GM21526 (cell line): ENCODE measurements around the gene FOXI1.
"Not testable (repeated sequence)": the region's sequence is repeated elsewhere in the genome, so short reads cannot be mapped to it uniquely, and the experiment has no call there.

Experiments used
- ATAC-seq: cut with Tn5 transposase; IDR thresholded peaks from one replicate; pipeline ENCODE4 v1.9.1; 2021; ENCODE audit warnings: moderate library complexity; ENCODE audit not compliant: unreplicated experiment, low FRiP score

Gene FOXI1

DNA sequence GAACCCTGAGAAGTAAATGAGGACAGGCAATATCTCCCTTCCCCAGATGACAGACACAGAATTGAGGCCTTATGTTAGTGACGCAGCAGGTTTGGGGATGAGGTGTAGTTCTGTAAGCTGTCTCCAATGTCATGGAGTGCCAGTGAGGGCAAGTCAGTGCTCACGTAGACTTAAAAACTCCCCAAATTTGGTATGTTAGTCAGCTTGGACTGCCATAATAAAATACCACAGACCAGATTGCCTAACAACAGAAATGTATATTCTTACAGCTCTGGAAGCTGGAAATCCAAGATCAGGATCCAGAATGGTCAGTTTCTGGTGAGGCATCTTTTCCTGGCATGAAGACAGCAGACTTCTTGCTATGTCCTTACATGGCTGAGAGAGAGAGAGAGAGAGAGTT, 14.9 kb downstream of the FOXI1 start:
- ATAC-seq, result no peak

DNA sequence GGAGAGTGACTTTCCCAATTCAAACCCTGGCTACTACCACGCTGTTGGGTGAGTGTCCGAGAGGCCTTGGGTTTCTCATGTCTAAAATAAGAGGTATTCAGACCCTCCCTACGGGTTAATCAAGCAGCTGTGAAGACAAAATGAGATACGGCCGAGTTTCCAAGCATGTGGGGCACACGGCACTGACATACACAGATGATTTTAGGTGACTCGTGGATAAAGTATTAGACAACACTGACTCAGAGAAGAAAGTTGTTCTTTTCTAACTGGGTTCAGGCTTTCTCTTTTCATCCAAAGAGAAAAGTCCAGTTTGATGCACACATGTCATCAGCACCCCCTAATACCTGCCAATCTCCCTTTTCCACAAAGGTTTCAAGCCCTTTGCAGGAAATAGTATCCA, 15.6 kb downstream of the FOXI1 start:
- ATAC-seq, result no peak

DNA sequence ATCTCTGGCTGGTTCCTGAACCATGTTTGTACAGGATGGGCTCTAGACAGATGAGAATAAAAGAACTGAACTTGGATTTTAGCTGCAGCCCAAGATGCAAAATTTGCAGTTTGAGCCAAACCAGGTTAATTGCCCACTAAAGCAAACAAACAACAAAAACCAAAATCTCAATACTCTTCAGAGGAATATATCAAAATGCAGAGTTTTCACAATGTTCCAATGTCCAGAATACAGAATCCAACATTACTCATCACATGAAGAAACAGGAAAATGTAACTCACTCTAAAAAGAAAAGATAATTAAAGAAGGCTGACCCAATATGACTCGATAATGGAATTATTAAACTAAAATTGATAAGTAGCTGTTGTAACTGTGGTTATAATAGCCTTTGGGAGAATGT, 20.4 kb downstream of the FOXI1 start:
- ATAC-seq, result no peak

DNA sequence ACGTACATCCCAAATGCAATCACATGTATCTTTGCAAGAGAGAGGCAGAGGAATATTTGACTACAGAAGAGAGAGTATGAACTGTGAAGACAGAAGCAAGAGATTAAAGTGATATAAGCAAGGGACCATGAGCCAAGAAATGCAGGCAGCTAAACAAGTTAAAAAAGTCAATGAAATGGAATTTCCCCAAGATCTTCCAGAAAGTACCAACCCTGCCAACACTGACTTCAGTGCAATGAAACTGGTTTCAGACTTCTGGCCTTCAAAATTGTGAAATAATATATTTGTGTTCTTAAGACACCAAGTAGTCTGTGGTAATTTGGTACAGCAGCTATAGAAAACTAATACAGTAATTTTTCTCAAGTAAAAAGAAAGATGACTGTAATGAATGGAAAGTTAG, 20.9 kb downstream of the FOXI1 start:
- no peak for ATAC-seq

DNA sequence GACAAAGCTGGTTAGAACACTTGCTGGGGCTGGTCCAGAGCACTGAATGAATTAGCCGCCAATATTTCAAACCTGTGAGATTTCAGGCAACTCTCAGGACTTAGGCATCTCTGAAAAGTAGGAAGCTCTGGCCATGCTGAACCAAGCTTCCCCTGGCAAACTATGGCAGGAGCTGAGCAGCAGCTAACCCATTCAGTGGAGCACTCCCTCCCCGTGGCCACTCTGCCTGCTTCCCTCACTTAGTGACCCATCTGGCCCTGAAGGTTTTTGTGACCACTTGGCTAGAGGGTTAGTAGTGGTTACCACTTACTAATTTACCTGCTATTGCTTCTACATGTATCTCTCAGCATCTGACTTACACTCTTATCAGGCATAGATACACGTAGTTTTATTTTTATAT, 25.5 kb downstream of the FOXI1 start:
- no peak for ATAC-seq

DNA sequence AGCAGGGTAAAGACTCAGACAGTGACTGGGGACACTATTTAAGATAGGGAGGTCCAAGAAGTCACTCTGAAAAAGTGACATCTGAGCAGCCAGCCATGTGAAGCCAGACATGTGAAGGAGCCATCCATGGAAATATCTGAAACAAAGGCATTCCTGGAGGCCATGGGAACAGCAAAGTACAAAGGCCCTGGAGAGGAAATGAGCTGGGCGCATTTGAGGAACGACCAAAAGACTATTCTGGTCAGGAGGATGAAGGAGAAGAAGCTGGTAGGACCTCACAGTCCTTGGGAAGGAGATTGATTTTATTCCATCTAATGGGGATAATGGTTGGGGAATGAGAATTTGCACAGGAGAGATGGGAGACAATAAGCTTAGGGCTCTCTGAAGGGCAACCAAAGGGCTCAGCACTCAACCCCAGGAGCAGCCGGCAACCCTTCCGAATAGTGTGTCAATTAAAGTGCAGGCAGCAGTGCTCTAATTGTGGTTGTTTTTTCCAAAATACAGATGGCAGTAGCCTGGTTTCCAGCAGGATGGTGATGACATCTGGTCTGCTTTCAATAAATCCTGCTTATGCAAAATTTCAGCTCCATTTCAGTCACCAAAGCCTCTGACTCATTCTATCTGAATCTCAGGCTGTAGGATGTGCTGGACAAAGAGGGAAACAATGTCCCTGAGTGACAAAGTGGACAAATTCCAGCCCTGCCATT, 26.7 kb downstream of the FOXI1 start:
- ATAC-seq, result no peak

DNA sequence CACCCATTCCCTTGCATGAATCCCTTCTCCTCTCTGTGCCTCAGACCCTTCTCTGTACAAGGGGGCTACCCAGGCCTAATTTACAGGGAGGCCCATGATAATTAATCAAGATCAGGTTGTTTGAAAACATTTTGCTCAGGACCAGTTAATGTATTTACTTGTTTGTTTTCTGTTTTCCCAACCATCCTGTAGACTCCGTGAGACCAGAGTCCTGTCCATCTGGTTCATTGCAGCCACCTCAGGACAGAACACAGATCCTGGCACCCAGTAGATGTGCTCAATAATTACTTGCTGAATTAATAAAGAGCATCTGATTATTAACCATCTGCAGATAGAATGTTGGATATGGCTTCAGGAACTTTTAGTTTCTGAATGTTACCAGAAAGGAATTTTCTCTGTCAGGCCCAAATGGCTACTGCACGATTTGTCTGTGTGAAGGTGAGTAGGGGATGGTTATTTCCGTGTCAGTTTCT, 27.3 kb downstream of the FOXI1 start:
- ATAC-seq, result no peak

DNA sequence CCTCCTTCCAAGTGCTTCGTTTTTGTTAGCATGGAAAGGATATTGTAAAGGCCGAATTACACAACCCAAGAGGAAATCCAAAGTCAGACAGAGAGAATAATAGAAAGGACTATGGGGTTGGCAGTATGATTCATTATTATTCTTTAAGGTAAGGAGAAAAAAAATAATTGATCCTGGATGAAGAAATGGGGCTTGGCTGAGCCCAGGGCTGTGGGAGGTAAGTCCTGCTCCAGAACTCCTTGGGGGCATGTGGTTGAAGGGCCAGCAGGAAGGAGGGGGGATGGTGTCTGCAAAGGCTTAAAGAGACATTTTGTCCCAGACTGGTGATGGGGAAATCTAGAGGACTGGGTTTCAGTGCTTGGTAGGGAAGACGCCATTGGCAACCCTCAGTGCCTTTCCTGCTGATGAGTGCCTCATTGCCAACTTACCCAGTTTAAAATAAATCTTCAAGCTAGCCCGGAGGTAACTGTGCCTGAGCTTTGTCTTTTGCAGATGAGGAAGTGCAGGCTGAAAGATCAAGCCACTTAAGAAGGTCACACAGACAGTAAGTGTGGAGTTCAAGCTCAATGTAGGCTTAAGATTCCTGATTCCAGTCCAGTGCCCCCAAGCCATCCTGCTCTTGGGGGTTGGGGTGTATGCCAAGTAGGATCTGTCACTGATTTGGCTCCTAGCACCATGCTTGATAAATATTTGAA, 30.2 kb downstream of the FOXI1 start:
- no peak for ATAC-seq

DNA sequence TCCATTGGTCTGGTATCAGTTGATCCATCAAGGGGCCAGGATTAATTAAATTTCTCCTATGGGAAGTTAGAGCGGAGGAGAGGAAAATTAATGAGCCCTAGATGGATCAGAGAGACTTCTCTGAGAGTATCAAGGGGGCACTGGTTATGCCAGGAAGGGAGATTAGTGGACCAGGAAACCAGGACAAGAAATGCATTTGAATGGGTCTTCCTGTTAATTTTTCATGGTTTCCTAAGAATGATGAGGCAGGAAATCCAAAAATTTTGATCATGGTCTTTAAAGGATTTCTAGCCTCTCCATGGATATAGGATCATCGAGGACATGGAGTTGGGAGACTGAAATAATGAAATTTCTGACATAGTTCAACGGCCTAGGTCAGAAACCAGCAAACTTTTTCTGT, 30.8 kb downstream of the FOXI1 start:
- ATAC-seq, result no peak

DNA sequence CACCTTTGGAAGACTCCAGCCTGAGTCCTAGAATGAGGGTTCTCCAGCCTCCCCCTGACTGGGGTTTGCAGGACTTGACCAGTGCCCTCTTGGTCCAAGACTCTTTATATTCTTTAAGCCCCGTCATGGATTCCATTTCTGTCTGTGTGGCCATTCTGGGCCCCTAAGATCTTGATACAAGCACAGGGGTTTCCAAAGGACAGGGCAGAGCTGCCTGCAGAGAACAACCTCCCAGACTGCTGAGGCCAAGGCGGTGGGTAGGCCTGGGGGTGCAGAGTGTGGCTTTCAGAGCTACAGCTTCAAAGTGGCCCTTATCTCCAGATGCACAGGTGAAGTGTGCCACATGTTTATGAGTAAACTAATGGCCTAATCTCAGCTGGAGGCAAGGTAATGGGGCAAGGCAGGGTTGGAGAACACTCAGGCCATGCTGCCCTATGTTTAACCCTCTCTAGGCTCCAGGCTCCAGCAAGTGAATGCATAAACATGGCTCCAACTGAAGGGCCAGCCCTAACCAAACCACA, 32.1 kb downstream of the FOXI1 start:
- no peak for ATAC-seq

DNA sequence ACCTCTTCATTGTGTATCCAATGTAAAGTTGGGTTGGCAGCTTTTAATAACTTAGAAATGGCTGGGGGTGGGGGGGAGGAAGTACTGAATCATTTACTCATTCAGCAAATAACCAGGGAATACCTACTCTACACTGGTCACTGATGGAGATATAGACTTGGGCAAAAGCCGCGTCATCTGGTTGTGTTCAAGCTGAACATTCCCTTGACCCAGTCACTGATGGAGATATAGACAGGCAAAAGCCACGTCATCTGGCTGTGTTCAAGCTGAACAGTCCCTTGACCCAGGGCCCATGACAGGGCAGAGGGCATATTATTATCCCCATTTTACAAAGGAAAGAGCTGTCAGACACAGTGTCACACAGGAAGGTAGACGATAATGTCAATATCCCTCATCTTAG, 32.6 kb downstream of the FOXI1 start:
- ATAC-seq, result no peak

DNA sequence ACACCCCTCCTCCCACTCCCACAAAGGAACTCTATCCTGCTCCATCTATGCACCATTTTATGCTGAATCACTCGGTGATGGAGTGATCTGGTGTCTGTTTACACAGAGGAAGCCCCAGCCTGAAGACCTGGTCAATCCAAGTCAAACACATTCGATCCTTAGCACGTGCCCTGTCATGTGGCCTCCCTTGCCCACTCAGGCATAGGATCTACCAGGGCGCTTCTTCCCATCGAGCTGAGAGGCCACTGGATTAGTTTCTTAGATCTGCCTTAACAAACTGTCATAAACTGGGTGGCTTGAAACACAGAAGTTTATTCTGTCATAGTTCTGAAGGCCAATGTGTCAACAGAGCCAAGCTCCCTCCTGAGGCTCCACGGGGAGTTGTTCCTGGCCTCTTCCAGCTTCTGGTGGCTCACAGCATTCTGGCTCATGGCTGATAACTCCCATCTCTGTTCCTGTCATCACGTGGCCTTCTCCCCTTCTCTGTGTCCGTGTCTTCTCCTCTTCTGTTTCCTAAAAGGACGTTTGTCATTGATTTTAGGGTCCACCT, 34.2 kb downstream of the FOXI1 start:
- ATAC-seq, result no peak

DNA sequence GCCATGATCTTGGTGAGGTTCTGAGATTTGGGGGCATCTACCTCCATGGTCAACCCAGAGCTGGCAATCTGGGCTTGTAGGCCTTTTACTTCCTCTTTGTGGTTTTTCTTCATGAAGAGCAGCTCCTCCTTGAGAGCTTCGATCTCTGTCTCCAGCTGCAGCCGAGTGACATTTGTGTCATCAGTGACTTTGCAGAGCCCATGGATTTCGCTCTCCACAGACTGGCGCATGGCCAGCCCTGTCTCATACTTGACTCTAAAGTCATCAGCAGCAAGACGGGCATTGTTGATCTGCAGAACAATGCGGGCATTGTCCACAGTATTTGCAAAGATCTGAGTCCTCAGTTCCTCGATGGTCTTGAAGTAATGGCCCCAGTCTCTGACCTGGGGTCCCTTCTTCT, 35.5 kb downstream of the FOXI1 start:
- not testable (repeated sequence) for ATAC-seq

DNA sequence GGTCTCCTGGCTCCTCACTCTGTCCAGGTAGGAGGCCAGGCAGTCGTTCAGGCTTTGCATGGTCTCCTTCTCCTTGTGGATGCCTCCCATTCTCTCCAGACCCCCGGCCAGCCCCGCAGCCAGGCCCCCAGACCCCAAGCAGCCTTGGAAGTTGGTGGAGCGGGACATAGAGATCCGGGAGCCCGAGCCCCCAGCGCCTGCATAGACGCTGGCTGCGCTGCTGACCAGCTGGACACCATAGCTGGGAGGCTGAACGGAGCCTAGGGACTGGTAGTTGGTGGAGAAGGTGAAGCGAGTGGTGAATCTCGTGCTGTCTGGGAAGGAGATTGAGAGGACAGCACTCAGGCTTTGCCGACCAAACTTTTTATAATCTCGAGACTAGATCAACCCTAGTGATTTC, 35.9 kb downstream of the FOXI1 start:
- no peak for ATAC-seq

DNA sequence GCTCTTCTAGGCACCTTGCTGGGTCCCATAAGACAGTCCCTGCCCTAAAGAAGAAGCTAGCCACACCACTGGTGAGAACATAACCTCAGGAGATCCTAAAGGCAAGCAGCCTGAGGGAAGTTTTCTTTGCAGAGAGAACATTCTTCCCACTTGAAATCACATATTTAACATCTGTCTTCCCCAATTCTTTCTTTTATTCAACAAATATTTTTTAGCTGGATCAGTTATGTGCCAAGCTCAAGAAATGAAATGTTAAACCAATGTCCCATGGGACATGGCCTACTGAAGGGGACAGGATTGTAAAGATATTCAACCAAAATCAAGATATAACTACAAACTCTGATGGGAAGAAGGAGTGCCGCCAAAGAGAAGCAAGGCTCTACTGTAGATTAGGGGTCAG, 36.5 kb downstream of the FOXI1 start:
- ATAC-seq, result no peak

DNA sequence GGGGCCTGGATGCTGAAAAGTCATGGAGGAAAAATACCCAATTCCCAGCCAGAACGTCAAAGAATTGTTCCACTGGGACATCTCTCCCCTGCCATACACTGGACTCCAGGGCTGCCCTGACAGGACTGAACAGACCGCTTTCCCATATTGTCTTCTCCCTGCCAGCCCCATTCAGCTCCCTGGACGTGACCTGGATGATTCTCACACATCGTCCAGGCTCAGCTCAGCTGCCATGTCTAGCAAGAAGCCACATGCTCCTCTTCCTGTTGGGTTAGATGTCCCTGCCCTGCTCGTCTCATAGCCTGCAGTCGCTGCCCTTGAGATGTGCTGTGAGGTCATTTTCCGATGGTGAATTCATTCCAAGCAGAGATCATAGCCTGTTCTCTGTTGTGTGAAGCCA, 37.4 kb downstream of the FOXI1 start:
- no peak for ATAC-seq

DNA sequence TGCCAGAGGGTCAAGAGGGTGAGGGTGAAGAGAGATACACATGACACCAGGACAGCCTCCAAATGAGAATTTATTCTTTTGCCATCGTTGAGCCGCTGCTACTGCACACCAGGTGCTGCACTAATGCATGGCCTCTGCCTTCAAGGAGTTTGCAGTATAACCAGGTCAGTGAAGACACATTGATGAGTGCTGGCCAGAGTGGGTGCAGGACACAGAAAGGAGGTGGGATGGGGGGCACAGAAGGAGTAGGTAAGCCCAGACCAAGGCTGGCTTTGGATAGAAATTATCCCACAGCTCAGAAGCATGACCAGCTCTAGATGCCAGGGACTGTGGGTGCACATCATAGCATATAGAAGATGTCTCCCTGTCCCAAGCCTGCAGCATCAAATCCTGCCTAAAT, 38.0 kb downstream of the FOXI1 start:
- no peak for ATAC-seq

DNA sequence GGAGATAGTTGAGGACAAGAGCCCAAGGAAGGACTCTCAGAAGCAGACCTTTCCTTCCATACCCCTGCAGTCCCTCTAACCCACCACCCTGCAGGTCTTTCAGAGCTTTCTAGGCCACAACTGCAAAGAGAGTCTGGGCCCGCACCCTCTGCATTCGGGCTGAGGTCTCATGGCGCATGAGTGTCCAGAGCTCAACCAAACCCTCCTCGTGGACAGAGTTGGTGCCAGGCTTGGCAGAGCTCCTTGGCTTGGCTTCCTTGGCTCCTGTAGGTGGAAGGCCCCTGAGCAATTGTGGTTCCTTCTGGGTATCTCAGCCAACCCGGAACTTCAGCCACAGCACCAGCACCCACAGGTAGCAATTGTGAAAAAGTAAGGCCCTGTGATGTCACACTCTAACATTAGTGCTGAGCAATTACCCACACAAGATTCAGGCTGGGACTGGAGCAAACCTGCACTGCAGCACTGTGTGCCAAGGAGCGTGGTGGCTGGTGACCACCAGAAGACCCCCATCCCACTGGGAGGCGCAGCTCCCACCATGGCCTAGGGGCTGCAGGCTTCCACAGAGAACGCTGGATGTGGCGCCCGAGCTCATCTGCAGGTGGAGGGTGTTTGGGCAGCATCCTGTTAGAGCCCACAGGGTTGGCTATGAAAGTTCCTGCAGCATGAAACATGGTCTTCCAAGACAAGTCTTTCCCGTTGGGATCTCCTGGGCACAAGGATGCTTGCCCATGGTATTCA, 38.8 kb downstream of the FOXI1 start:
- ATAC-seq, result no peak

DNA sequence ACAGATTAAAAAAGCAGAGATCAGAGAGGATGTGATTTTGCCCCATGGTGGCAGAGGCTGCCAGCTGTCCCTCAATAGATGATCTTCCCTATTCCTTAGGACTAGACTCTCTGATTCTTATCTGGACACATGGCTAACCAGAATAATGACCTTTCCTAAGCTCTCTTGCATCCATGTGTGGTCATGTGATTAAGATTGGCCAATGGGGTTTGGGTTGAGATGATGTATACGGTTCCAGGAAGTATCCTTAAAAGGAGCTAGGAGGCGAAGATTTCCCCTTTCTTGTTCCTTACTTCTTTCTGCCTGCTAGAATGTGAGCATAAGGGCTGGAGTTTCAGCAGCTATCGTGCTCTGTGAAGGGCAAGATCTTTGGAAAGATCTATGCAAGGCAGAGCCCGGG, 39.8 kb downstream of the FOXI1 start:
- no peak for ATAC-seq

DNA sequence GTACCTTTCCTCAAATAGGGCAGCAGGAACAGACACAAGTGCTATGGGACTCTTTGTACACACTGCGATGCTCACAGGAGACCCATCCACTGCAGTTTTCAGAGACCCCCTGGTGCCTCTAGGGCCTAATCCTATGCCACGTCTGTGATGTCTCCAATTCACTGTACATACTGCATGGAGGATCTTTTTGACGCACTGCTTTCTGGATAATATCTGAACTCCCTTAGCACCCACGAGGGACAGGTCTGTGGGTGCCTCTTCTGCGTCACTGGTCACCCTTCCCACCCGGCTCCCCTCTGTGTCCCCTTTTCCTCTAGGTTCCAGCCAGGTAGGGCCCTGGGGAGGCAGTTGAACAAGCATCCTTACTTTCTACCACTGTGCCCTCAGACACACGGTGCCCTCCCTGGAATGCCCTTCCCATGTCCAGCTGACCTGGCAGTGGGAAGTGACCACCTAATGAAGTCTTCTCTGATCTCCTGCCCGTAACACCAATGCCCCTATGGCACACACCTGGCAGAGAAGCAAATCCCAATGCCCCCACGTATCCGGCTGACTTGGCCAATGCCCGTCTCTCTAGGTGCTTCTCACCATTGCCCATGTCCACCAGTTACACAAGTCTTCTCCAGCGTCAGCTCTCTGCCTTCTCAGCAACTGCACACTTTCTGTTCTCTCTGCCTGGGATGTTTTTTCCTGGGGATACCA, 41.5 kb downstream of the FOXI1 start:
- no peak for ATAC-seq
